HS-27A (cell line): ENCODE results near the gene IFI27.
"Not testable (repeated sequence)": the region's sequence is repeated elsewhere in the genome, so short reads cannot be mapped to it uniquely, and the experiment has no call there.

Source experiments
- DNase-seq: peaks from one replicate; pipeline ENCODE4 v3.0.0-alpha.2; 2012; ENCODE audit warnings: low read depth, missing footprints

The IFI27 gene

DNA sequence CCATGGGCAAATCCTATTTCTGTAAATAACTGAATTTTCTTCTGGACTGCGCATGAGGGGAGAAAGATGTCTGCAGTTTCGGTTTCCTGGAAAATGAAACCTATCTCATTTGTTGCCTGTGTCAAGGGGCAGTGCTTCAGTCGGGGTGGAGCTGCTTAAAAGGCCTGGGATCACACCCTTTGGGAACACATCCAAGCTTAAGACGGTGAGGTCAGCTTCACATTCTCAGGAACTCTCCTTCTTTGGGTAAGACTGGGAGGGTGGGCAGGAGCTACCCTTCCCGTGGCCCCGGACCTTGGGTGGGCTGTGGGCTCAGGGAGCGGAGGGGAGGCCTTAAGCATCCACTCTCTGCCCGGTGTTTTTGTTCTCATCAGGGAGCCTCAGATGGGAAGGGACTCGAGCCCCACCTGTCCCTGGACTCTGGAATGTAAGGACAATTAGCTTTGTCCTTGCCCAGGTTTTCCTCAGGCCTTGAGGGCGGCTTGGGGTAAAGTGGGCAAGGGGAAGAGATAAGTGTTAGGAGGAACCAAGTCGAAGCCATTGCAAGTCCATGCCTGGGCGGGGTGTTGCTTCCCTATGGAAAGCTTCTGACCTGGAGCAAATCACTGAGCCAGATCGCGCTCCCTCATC, at the start of gene IFI27:
Gene IFI27 (plus strand): TSS at position 185 of the 630 bp plus-strand sequence.
- DNase-seq, result no peak

DNA sequence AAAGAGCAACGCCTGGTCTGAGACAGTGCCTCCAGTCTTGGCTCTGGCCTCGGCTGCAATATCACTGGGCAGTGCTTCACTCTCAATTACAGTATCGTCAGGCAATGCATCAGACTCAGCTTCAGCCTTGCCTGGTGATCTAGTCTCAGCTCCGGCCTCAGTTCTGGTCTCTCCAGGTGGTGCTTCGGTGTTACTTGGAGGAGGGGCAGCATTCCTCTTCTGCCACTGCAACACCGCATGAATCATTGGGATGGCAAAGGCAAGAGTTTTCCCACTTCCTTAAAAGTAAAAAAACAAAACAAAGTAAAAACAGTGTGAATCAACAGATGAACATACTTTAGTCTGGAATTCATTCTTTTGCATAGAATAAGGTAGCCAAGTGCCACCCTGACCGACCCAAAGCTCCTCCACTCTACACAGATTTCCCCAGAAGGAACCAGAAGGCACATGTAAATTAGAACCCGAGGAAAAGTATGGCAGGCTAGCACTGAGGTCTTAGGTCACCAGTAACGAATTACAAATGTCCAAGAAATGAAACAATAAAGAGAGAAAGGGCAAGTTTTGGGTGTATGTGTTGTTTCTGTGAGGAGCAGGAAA, 48.1 kb upstream of the IFI27 start:
- DNase-seq, result no peak

- DNase-seq, result no peak
These were observed 44.4 kb upstream of the IFI27 start for GRCh38 chr14:94066089-94066676.

DNA sequence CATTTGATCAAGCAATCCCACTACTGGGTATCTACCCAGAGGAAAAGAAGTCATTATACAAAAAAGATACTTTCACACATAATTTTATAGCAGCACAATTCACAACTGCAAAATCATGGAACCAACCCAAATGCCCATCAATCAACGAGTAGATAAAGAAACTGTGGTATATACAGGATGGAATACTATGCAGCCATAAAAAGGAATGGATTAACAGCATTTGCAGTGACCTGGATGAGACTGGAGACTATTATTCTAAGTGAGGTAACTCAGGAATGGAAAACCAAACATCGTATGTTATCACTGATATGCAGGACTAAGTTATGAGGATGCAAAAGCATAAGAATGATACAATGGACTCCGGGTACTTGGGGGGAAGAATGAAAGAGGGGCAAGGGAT, 38.5 kb upstream of the IFI27 start:
- DNase-seq, result not testable (repeated sequence)

DNA sequence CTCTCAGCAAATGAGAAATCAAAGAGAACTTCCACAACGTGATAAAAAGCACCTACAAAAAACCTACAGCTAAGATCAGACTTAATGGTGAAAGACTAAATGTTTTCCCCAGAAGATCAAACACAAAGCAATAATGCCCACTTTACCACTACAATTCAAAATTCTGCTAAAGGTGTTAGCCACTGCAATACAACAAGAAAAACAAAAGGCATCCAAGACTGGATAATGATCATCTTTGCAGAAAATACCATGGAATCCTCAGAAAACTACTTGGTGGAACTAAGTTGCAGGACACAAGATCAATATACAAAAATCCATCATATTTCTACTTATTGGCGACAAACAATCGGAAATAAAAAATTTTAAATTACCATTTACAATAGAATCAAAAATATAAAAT, 36.0 kb upstream of the IFI27 start:
- DNase-seq, result no peak

- no peak for DNase-seq
These were observed 35.5 kb upstream of the IFI27 start for GRCh38 chr14:94075008-94075407.

DNA sequence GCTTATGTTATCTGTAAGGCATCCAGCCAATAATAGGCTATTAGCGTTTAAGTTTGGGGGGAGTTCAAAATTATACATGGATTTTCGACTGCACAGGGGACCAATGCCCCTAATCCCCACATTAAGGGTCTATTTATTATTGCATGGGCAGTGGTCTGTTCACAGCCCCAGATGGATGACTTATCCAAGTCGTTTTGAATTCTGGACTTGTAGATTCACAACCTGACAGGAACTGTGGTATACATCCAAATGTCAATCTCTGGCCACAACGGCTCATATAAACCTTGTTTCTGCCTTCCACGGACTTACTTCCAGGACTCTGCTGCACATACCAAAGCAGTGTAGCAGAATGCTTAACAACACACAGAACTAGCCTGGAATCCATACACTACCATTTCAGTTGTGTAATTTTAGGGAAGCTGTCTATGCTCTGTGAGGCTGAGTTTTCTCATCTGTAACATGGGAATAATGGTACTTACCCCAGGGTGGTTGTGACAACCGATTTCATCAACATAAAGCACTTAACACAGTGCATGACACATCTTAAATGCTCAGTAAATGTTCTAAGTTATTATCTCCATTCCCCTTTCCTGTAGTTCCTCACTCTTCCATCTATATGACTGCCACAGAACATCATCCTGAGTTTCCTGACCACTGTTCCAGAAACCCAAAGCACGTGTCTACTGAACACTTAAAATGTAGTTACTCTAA, 33.3 kb upstream of the IFI27 start:
- DNase-seq, result no peak

DNA sequence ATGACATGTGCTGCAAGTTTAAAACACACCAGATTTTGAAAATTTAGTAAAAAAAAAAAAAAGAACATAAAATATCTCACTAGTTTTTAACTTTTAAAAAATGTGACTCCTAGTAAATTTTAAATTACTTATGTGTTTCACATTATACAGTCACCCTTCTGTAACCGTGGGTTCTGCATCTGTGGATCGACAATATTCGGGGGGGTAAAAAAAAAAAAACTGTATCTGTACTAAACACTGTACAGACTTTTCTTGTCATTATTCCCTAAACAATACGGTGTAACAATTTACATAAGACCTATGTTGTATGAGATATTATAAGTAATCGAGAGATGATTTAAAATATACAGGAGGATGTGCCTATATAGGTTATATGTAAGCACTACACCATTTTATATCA, 32.7 kb upstream of the IFI27 start:
- DNase-seq, result no peak

DNA sequence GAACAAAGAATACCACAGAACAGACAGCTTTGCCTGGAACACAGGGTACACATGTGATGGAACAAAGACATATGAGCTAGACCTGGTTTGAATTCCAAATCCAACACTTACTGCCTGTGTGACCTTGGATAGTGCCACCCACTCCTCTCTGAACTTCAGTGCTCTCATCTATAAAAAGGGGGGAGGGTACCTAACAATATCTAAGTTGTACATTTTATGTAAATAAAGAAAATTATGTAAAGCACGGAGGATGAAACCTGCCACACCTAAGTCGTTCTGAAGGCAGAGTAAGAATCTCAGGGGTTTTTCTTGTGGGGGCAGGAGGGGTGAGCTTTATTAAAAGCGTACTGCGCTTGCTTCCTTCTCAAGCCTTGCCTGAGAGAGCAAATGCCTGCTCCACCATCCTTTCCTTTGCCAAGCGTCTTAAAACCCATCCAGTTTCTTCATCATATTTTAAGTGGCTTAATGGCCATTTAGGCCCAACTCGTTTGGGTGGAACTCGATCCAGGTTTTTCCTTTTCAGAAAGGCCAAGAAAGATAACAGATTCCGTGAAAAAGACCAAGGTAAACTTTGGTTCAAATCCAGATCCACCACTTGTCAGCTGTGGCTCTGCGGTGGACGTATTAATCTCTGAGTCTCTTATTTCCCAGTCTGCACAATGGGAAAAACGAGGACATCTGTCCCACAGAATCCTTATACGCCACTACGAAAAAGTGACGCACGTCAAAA, 30.5 kb upstream of the IFI27 start:
- DNase-seq, result no peak

DNA sequence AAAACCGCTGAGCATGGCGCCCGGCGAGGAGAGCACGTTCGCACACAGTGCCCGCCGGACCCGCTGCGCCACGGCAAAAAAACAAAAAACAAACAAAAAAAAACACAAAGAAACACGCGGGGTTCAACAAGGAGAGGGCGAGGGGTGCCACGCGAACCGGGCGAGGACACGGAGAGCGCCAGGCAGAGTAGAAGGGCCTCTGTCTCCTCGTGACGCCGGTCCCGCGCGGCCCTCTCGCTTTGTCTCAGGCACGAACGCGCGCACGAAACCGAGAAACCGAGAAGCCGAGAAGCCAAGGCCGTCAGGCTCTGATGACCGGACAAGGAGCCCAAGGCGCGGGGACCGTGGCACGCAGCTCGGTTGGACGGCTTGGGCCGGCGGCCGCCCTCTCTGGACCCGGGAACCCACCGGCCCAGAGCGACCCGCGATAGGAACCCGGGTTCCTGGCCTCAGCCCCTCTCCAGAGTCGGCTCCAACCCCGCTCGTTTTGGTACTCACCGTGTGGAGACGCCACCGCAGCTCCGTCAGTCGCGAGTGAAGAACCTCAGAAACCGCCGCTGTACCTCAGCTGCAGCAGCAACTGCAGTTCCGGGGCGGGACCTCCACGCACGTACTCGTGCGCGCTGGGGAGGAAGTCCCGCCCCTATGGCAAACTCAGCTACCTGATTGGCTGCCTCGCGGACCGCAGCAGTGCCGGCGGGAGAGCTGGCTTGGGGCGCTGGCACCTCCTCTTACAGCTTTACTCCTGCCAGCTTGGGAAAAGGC, 29.7 kb upstream of the IFI27 start, which contains the start of the genes DDX24 and IFI27L1:
Gene DDX24 (minus strand): TSS at position 582 of the 765 bp plus-strand sequence. CDS start 1,460 bp downstream, outside the sequence.
Gene IFI27L1 (plus strand): TSS at position 690 of the 765 bp plus-strand sequence. CDS start 15,628 bp downstream, outside the sequence.
- peak; percentile 82 for DNase-seq

DNA sequence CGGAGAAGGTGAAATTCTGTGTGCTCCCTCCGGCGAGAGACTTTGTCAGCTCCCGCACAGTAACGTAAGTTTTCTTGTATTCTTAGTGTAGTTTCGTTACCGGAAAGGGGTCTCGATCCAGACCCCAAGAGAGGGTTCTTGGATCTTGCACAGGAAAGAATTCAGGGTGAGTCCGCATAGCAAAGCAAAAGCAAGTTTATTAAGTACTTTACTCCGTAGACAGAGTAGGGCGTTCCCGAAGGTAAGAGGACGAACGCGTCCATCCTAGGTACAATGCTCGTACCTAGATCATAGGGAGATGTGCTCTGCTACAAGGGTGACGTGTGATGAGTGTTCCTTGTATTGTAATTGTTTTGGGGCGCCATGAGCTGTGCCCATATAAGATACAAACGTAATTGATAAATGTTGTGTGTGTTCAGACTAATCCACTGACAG, 29.1 kb upstream of the IFI27 start:
- no peak for DNase-seq

DNA sequence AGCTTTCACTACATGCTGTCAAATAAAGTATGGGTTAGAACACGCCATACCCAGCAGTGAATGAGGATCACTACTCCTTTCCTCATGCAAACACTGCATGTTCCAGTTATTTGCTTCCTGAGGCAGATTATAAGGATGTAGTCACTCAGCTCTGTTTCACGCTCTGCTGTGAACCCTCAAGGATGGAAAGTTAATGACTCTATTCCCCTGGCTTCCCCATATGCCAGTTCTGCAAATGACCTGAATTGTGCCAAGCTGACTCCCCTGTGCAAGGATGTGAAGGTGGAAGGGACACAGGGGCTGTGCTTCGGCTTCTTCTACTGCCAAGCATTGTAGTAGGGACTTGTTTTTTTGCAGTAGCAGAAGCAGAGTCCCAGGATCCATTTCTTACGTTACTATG, 22.6 kb upstream of the IFI27 start:
- DNase-seq, result no peak

DNA sequence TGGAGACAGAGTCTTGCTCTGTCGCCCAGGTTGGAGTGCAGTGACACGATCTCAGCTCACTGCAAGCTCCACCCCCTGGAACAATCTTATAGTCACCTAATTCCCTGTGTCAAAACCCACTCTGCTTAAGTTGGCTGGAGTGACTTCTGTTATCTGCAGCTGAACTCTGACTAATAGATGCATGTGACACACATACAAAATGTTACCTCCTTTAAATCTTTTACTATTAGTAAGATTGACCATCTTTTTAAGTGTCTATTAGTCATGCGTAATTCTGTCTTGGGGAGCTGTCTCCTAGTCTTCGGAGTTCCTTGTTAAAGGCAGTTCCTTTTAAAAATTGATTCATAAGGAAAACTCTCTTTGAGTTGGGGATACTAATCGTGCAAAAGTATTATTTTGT, 22.0 kb upstream of the IFI27 start:
- DNase-seq, result no peak

DNA sequence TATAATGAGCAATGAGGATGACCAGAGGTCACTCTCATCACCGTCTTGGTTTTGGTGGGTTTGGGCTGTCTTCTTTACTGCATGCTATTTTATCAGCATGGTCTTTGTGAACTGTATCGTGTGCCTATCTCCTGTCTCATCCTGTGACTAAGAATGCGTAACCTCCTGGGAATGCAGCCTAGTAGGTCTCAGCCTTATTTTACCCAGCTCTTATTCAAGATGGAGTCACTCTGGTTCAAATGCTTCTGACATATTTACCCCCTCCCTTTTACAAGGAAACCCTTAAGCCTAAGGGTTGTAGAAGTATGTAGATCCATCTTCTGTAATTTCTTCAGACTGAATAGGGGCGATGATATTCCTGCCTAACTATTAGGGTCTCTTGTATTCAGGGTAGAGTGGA, 21.1 kb upstream of the IFI27 start:
- no peak for DNase-seq

DNA sequence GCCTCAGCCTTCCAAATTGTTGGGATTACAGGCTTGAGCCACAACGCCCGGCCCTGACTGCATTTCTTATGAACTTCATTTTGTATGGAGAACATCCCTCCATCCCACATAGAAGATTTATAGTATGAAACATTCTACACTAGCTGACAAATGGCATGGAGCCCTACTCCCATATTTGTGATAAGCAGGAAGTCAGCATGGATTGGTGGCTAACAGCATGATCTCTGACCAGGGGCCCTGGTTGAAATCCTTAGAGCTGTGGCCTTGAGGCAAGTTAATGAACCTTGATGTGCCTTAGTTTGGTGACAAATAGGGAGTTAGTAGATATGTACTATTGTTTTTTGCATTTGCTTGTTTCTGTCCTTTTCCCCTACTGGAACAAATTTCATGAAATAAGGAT, 17.1 kb upstream of the IFI27 start:
- DNase-seq, result no peak

DNA sequence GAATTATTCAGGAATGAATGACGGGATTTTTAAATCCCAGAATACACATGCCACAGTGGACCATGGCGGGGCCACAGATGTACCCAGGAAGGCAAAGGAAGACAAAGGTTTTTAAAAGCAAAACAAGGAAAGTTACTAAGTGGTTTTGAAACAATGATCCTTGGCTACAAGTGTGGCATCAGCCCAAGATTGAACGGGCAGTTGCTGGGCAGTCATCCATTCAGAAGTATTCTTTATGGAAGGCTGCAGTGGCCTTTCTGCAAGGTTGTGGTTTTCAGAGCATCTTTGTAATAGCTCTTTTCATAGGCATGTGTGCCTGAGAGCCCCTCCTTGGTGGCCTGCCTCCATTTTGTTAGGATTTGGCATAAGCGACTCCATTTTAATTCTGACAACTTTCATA, 13.4 kb upstream of the IFI27 start:
- DNase-seq, result no peak

- DNase-seq, result no peak
These were observed 12.1 kb upstream of the IFI27 start for GRCh38 chr14:94098326-94098992.

DNA sequence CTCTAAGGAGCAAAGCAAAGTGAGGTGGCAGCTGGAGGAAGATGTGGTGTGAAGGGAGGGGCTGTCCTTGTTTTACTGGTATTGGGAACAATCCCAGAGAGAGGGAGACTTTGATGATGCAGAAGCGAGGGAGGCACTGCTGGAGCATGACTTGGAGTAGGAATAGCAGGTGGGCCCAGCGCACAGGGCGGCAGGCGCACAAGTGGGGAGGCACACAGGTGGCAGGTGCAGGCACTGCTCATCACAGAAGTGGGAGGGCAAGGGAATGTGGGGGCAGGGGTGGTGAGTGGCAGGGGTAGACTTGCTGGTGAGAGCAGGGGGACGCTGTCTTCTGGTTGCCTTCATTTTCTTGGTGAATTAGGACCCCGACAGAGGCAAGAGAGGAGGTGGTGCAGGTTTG, 11.5 kb upstream of the IFI27 start:
- no peak for DNase-seq

DNA sequence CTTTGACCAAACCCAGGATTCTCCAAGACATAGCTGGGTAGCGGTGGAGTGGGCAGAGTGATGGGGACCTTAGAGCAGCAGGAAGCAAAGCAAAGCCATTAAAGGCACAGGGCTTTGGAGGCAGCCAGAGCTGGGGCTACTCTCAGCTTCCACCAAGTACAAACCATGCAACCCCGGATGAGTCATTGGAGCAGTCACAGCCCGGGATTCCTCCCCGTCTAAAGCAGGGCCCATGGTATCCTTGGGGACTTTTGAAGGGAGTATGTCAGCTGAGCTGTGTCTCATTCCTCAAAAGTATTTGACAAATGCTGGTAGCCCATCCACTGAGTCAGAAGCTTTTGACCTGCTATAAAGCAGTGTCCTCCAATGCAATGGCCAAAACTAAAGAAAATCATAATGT, 9.7 kb upstream of the IFI27 start:
- peak; percentile 57 for DNase-seq

- DNase-seq, result no peak
These were observed 8.8 kb upstream of the IFI27 start for GRCh38 chr14:94101748-94102147.
